GM18951 (cell line): ENCODE results near the gene EPHB1.
A peak's percentile ranks its signal among the peaks of the same experiment; 100 is the strongest.

ENCODE experiments used
- POLR2A ChIP-seq: IDR thresholded peaks from 4 replicates; pipeline ENCODE4 v1.6.1; 2011; ENCODE audit warnings: mild to moderate bottlenecking; ENCODE audit not compliant: insufficient read length, insufficient read depth; ENCODE audit errors: extremely low read depth
- in situ Hi-C: fragments of 300-500 bp; cut with MboI; formaldehyde crosslinking; loops from one replicate; pipeline ENCODE4 v1.12.0; 2022; ENCODE audit warnings: low sequenced_read_pairs, mixed read lengths, inconsistent platforms; ENCODE audit not compliant: unreplicated experiment

The EPHB1 gene

GRCh38 chr3:134852893-134853351, 57.9 kb downstream of the EPHB1 start:
- in situ Hi-C loops: no loop called here
- peak; percentile 30 for TF ChIP-seq POLR2A

GRCh38 chr3:134854254-134854653, 59.2 kb downstream of the EPHB1 start:
- TF ChIP-seq POLR2A: no peak
- in situ Hi-C loops: no loop called here

DNA sequence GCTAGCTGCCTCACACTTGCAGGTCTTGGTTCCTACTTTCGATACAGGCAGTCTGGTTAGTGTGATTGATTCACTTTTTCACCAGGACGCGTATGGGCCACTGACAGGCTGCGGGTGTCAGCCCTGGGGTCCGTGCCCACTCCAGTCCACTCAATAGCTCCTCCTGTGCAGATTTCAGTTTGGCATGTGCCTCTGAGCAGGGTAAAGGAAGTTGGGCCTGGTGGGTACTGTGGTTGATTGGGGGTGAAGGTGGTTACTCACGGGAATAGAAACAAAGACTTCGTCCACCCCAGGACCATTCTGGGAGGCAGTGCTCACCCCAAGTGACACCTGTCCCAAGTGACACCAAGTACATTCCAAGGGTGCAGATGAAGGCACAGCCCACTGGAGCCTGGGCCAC, 62.3 kb downstream of the EPHB1 start:
- TF ChIP-seq POLR2A: no peak
- in situ Hi-C loops: no loop called here

DNA sequence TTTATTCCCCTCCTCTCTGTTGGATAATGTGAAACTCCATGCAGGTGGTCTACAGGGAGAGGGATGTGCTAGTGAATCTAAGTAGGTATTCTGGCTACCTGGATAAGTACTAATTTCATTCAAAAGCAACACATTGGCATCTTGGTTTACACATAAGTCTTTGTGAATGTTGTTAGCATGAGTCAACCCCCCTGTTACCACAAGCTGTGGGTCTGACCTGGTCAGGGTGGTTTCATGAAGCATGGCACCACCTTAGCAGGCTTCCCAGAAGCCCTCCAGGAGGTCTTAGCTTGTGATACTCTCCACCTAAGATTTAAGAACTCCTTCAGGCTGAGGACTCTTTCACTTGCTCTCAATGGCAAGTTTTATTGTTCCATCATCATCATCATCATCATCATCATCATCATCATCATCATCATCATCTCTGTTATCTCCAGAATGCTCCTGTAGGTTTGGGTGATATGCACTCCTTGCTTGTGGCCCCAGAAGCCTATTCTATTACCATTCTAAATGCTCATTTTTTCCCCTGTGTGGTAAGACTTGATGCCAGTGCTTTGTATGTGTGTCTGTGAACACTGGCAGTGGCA, 62.8 kb downstream of the EPHB1 start:
- TF ChIP-seq POLR2A: no peak
- in situ Hi-C loops: no loop called here

DNA sequence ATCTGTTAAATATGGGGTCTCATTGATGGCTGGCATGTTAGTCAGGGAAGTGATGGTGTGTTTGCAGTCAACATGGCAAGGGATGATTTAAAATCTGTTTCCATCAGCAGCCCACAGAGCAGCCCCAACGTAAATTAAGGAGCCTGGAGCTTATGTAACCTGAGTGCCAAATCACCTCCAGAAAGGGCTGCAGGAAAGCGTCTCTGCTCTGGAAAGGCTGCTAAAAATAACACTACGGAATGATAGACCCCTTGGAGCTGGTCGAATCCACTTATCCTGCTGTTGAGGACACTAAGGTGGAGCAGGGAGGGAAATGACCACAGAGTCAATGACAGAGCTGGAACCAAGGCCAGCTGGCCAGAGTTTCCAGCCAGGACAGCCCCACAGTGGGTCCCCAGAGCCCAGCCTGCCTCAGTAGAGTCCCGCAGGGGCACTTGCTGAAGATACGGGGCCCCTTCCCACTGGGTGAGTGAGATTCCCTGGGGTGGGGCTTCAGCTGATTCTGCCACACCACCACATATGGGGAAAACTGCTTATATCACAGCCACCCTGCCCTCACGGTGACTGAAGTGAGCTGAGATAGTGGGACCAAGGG, 63.5 kb downstream of the EPHB1 start:
- in situ Hi-C loops: no loop called here
- TF ChIP-seq POLR2A: no peak

GRCh38 chr3:134859341-134859740, 64.3 kb downstream of the EPHB1 start:
- TF ChIP-seq POLR2A: no peak
- in situ Hi-C loops: no loop called here

DNA sequence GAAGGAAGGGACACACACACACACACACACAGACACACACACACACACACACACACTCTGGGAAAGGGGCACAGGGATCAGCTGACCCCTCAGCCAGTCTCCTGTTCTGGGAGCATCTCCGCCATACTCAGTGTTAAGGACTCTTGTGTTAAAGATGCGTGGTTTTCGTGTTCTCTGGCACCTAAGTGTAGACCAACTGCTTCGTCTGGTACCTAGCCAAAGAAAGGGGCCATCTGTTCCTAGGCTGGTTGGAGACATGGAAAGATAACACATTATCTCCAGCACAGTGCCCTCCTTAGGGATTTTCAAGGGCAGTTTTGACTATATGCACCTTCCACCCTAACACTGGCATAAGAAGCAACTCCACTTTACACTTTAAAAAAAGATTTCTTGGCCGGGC, 65.1 kb downstream of the EPHB1 start:
- in situ Hi-C loops: no loop called here
- no peak for TF ChIP-seq POLR2A

GRCh38 chr3:134863915-134864314, 68.9 kb downstream of the EPHB1 start:
- TF ChIP-seq POLR2A: no peak
- in situ Hi-C loops: no loop called here

DNA sequence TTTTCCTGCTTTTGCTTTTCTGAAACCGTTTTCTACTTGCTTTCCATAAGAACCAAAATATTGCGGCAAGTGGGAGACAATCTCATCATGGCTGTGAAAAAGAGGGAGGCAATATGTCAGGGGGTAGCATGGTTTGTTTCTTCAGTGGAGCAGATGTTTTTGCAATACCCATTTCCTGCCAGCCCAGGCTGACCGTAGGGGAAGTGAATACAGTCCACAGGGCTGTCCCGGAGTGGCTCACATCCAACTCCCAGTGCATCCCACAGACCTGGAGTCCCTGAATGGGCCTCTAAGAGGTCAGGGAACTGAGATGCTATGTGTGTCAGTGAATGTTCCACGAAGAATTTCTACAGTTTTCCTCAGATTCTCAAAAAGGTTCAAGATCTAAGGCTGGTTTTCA, 69.6 kb downstream of the EPHB1 start:
- in situ Hi-C loops: no loop called here
- TF ChIP-seq POLR2A: no peak

- no peak for TF ChIP-seq POLR2A
Measured at GRCh38 chr3:134867277-134867676, 72.2 kb downstream of the EPHB1 start.

GRCh38 chr3:134869153-134869726, 74.2 kb downstream of the EPHB1 start:
- in situ Hi-C loops: no loop called here
- TF ChIP-seq POLR2A: no peak

More at GRCh38 chr3:134867277-134867676, 72.2 kb downstream of the EPHB1 start:
- in situ Hi-C loops: no loop called here

DNA sequence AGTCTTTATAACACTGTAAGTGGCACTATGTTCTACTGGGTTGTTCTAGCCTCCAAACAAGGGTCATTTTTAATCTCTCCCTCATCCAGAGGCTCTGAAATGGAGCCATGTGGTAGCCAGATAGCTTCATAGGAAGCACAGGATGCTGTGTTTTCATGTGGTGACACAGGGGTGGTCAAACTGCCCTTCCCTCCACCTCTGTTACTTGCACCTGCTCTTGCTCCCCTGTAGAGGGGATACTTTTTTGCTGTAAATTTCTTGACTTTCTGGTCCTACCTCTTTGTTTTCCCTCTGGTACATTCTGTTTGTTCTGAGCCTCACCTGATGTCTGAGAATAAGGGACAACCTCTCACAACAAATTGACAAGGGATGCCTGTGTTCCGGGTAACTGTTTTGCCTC, 76.8 kb downstream of the EPHB1 start:
- no peak for TF ChIP-seq POLR2A
- in situ Hi-C loops: no loop called here

- in situ Hi-C loops: no loop called here
- no peak for TF ChIP-seq POLR2A
Measured at GRCh38 chr3:134872440-134873388, 77.7 kb downstream of the EPHB1 start.

- in situ Hi-C loops: no loop called here
- TF ChIP-seq POLR2A: no peak
Measured at GRCh38 chr3:134873789-134874188, 78.7 kb downstream of the EPHB1 start.
